GM04504 (cell line): Measurements from ENCODE around the gene SCRN2.

ENCODE experiments used
- DNase-seq: peaks from one replicate; pipeline ENCODE4 v3.0.0-alpha.2; 2012; ENCODE audit warnings: low read depth

Gene SCRN2

GRCh38 chr17:47846716-47847340 is 5.8 kb upstream of the SCRN2 start:
- DNase-seq, result no peak

DNA sequence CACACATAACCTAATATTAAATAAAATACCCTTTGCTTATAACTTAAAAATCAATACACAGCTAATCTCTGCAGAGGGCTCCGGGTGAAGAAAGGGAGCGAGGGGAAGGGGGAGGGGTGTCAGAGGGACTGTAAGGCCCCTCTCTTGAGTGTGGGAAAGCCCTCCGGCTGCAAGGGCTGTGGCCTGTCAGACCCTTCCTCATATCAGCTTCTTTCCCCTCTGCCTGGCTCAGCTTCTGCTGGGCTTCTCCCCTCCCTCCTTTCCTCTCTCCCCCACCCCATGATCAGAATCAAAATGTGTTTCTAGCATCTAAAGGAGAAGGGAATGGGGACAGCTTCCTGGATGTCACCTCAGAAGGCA is 4.6 kb upstream of the SCRN2 start:
- no peak for DNase-seq

DNA sequence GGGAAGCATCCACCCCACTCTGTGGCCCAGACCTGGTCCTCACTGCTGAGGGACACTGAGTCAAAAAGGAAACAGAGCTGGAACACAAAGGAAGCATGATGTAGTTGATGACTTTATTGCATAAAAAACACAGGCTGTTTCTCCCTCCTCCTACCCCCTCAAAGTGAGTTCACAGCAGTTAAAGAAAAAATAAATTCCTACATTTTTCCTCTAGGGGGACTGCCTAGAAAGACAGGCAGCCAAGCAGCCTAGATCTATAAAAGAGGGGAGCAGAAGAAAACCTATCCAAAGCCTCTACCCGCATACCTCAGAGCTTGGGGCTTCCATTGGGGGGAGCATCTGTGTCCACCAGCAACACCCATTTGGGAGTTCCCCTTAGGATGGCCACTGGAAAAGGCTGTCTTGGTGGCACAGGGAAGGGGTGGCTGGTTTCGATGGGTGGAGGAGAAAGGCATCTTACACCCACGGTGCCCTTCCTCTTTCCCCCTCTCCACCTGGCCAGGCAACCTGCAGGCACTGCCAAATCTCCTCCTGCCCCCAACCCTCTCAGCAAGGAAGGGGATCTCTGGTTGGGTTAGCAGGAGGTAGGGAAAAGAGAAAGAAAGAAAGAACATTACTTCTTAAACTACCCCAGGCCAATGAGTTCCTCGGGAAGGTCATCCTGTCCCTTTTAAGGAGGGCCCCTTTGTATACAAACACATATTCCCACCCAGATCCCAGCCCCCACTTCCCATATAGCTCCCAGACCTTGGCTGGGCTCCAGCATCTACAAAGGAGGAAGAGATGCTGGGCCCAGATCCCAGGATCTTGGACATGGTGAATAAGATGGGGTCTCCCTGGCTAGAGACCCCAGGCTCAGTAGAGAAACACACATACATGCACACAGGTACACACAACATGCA is 4.0 kb upstream of the SCRN2 start:
- no peak for DNase-seq

GRCh38 chr17:47844227-47844626 is 3.2 kb upstream of the SCRN2 start:
- DNase-seq, result no peak

DNA sequence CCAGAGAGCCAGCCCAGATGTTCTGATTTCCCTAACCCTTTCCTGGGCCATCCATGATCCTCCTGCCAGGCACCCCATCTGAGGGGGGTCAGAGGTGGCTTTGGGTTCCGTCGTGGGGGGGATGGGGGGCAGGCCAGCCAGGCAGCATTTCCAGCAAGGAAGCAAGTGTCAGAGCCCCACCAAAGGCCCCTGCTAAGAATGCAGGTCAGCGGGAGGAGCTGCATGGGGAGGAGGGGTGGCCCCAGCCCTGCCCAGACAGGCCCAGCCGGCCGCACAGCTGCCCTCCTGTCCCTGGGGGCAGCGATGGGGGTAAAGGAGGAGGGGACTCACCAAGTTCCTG is 2.3 kb upstream of the SCRN2 start:
- DNase-seq, result no peak

DNA sequence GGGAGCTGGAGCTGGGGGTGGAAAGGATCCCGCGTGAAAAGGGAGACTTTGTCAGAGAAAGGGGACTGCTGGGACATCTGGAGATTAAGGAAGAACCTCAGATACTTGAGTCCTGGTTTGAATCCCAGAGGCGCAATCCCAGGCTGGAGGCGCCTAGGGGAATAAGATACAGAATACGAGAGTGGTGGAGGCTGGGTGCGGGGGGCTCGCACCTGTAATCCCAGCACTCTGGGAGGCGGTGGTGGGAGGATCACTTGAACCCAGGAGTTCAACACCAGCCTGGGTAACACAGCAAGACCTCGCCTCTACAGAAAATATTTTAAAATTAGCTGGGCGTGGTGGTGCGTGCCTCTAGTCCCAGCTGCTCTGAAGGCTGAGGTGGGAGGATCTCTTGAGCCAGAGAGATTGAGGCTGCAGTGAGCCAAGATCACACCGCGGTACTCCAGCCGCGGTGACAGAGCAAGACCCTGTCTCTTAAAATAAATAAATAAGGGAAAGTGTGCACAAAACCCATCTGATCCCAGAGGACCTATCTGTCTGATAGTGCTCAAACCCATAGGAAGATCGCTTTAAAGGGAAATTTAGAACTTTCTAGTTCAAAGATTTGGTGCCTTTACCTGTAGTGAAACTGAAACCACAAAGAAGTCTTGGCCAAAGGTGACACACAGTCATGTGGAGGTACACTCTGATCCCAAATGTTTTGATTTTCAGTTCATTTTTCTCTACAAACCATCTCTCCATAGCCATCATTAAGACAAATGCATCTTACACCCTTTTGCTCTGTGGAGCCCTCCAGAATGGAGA is 617 bp upstream of the SCRN2 start:
- no peak for DNase-seq

GRCh38 chr17:47840001-47840741 is 902 bp downstream of the SCRN2 start:
- DNase-seq, result no peak

- no peak for DNase-seq
These were observed 2.0 kb downstream of the SCRN2 start for GRCh38 chr17:47839071-47839470.

DNA sequence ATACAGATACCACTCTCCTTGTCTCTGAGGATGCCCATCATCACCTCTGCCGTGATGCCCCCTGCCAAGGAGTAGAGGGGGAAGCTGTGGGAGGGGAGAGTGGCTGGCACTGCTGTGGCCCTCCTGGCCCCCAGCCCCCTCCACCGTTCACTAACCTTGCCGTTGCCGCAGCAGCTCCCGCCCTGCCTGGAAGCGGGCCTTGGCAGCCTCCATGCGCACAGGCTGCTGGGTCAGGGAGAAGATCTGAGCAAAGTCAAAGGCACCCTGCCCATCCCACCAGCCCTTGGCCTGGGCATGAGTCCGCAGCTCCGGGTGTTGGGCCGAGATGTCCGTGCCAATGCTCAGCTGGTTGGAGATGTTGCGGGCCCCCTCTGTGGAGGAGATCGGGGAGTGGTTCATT is 2.4 kb downstream of the SCRN2 start:
- no peak for DNase-seq

GRCh38 chr17:47837401-47838039 is 3.6 kb downstream of the SCRN2 start:
- no peak for DNase-seq

DNA sequence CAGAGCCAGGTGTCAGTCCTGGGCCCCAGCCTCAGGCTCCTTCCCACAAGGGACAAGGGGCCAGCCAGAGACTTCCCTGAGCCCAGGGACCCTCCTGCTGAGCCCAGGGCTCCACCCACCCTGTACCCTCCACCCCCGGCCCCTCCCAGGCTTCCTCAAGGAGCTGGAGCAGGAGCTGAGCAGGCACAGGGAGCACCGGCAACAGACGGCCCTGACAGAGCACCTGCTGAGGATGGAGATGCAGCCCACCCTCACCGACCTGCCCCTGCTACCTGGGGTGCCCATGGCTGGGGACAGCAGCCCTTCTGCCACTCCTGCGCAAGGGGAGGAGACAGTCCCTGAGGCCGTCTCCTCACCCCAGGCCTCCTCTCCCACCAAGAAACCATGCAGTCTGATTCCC is 4.5 kb downstream of the SCRN2 start:
- DNase-seq, result no peak

- DNase-seq, result no peak
These were observed 6.3 kb downstream of the SCRN2 start for GRCh38 chr17:47834756-47835155.

GRCh38 chr17:47831934-47832327 is 9.1 kb downstream of the SCRN2 start:
- DNase-seq, result no peak

GRCh38 chr17:47831003-47831933 is 9.8 kb downstream of the SCRN2 start, which contains the start of the genes LRRC46 and MRPL10:
LRRC46 (plus strand) TSS chr17:47831670; CDS start chr17:47831990, 320 bp downstream.
MRPL10 (minus strand) TSS chr17:47831541; CDS start chr17:47831511, 30 bp downstream.
- DNase-seq, result peak; percentile 83

DNA sequence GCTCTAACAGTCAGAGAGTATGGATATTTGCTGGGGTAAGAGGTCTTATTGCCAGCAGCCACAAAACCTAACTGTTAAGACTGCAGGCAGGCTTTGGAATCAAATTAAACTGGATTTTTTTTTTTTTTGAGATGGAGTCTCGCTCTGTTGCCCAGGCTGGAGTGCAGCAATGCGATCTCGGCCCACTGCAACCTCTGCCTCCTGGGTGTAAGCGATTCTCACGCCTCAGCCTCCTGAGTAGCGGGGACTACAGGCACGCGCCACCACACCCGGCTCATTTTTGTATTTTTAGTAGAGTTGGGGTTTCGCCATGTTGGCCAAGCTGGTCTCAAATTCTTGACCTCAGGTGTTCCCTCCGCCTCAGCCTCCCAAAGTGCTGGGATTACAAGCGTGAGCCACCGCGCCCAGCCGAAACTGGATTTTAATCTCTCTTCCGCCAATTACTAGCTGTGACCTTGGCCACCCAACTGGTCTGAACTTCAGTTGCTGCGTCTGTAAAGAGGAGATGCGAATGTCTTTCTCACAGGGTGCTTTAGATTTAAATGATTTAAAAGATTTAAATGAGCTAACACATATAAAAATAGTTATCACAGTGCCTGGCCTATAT is 10.6 kb downstream of the SCRN2 start:
- no peak for DNase-seq

- DNase-seq, result no peak
These were observed 11.2 kb downstream of the SCRN2 start for GRCh38 chr17:47829870-47830269.

DNA sequence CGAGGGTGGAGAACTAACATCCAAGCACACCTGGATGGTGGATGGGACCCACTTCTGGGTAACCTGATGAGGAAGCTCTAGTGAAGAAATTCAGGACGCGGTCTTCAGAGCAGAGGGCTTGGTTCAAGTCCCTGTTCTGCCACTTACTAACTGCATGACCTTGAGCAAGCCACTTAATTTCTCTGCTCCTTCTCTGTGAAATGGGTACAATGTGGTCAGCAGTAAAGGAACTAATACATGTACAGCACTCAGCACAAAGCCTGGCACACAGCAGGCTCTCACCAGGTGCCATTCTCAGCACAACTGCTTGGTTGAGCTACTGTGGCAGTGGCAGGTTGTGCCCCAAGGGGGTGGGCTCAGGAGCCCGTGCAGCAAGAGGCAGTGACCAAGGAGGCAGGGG is 17.6 kb downstream of the SCRN2 start:
- no peak for DNase-seq

DNA sequence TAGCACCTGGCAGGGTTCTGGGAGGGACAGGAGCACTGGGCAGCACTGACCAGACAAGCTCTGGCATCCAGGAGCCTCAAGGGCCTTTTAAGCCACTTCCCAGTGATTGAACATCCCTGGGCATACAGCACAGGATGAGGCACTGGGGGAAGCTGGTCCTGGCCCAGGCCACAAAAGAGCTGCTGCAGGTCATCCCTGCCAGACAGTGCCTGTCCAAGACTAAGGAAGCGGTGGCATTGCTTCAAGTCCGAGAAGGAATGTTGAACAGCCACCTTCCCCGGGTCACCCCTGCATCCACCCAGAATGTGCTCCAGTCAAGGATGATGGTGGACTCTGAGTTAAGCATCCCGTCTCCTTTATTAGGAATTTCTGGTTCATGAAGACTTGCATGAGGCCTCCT is 18.3 kb downstream of the SCRN2 start:
- no peak for DNase-seq

DNA sequence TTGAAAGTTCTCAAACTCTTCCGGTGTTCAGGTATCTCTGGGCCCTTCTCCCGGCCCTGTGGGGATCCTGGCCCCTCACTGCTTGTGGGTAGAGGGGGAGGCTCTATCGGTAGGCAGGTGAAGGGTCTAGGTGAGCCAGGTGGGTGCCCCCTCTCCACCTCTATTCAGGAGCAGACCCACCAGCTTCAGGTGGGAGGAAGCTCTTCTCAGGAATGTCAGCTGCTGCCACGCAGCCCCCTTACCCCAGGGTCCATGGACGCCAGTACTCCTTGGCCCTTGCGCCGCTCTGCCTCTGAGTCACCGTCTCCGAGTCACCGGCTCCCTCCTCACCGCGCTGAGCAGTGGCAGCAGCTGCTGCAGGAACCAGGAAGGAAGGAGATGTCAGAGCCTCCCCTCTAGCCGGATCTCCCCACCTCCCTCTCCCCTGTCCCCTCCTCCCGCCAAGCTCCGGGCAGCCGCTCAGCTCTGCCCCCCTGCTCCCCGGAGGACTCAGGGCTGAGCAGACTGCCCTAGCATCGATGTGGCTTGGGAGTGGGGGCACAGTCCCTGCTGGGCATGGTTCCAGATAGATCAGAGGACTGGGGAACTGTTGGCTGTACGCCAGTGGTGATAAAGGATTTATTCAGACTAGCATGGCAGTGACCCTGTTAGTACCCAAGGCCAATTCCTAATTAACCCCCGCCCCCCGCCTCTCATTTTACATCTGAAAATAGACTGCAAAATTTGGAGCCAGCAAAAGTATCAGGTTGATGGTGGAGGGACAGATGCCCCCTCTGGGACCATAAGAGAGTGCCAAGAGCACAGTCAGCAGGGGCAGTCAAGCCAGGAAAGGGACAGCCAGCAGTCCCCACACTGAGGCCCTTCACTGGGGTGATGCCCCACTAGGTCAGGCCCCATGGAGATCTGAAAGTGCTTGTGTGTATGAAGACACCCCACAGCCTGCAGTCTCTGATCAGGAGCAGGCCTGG is 19.4 kb downstream of the SCRN2 start, which contains the start of gene OSBPL7:
TSS of gene OSBPL7 (minus strand) at position 371 of the 968 bp plus-strand sequence. CDS start 1,516 bp downstream, outside the sequence.
- peak; percentile 40 for DNase-seq
